GM12878 (cell line): Measurements from ENCODE around the gene ATXN7L1. TPM values are rescaled to one million over a fixed set of nuclear protein-coding genes. Genes with fewer than 3 reads are reported as not detected.

Source experiments
- ATAC-seq: fragments of 200-7000 bp; cut with Tn5 transposase; 3 replicates; pipeline ENCODE4 v1.9.1; 2020; ENCODE audit warnings: mild to moderate bottlenecking, moderate library complexity
- BruUV-seq: library from RNA; stranded (reverse); fragments of 400-500 nt; replicated peaks from 2 replicates; lab custom pipeline; 2021; lab: Mats Ljungman, UMichigan
- CTCF ChIA-PET: fragments of 300-600 bp; sonication (Branson Sonifier 250); formaldehyde crosslinking; extraction: SDS; loops from one replicate; lab custom pipeline; 2021; ENCODE audit warnings: inconsistent platforms; lab: Yijun Ruan, JAX
- POLR2A ChIA-PET: fragments of 350-600 bp; formaldehyde crosslinking; extraction: SDS; loops from one replicate; lab custom pipeline; 2021; ENCODE audit warnings: inconsistent platforms; lab: Charles Lee
- RAD21 ChIA-PET: fragments of 300-600 bp; sonication (Branson Sonifier 250); formaldehyde crosslinking; loops from one replicate; lab custom pipeline; 2023; ENCODE audit warnings: antibody characterized with exemption; ENCODE audit not compliant: unreplicated experiment; lab: Charles Lee
- SMC1A ChIA-PET: fragments of 300-600 bp; sonication (Branson Sonifier 250); formaldehyde crosslinking; loops from one replicate; lab custom pipeline; 2023; ENCODE audit not compliant: unreplicated experiment, uncharacterized antibody; lab: Charles Lee
- DNase-seq: peaks from one replicate; pipeline ENCODE4 v3.0.0-alpha.2; 2011; ENCODE audit warnings: low read depth, low spot score
- FAIRE-seq: peaks from 3 replicates; lab custom pipeline; 2011; peaks lifted over from hg19 to GRCh38; lab: Jason Lieb, UNC
- H2AFZ ChIP-seq: 2 replicates; pipeline ENCODE4 v1.6.0; 2011; ENCODE audit warnings: low read depth, low read length, control low read depth; ENCODE audit not compliant: control insufficient read depth
- H3K27ac ChIP-seq: 2 replicates; pipeline ENCODE4 v1.5.1; 2011; ENCODE audit warnings: control low read depth; ENCODE audit not compliant: control insufficient read depth, insufficient read depth
- H3K27me3 ChIP-seq, 2 experiments: replicated peaks in 1 of 2; 2 replicates each; pipeline versions ENCODE4 v1.6.0 to v1.6.1; 2011; ENCODE audit warnings: low read length in 1 of 2; ENCODE audit not compliant: control insufficient read depth in 2 of 2, insufficient read depth in 2 of 2
- H3K36me3 ChIP-seq, 2 experiments: 2 replicates each; pipeline ENCODE4 v1.5.1; 2011; ENCODE audit warnings: low read length in 1 of 2; ENCODE audit not compliant: control insufficient read depth in 2 of 2, insufficient read depth in 2 of 2
- H3K4me1 ChIP-seq: 2 replicates; pipeline ENCODE4 v1.6.1; 2011; ENCODE audit warnings: mild to moderate bottlenecking, low read length, moderate library complexity, mixed read lengths; ENCODE audit not compliant: control insufficient read depth, insufficient read depth
- H3K4me2 ChIP-seq: 2 replicates; pipeline ENCODE4 v1.6.0; 2011; ENCODE audit warnings: control low read depth; ENCODE audit not compliant: control insufficient read depth, insufficient read depth
- H3K4me3 ChIP-seq: fragments of 200-600 bp; sonication (generic); 2 replicates; pipeline ENCODE4 v1.5.1; 2016
- H3K79me2 ChIP-seq: 2 replicates; pipeline ENCODE4 v1.6.0; 2011; ENCODE audit warnings: low read length; ENCODE audit not compliant: control insufficient read depth, insufficient read depth
- H3K9ac ChIP-seq: 2 replicates; pipeline ENCODE4 v1.8.0; 2011; ENCODE audit warnings: low read length, control low read depth, mixed read lengths; ENCODE audit not compliant: control insufficient read depth, insufficient read depth
- H3K9me3 ChIP-seq: replicated peaks from 3 replicates; pipeline ENCODE4 v1.5.1; 2011; ENCODE audit warnings: mild to moderate bottlenecking, low read length; ENCODE audit not compliant: control insufficient read depth, insufficient read depth
- H4K20me1 ChIP-seq: 2 replicates; pipeline ENCODE4 v1.6.0; 2011; ENCODE audit not compliant: control insufficient read depth, insufficient read depth
- ASH2L ChIP-seq: fragments of 300-600, 200-600 bp; sonication (generic); IDR thresholded peaks from 2 replicates; pipeline ENCODE4 v1.6.1; 2017; ENCODE audit warnings: low read depth, mild to moderate bottlenecking, borderline replicate concordance
- DPF2 ChIP-seq: fragments of 450-650 bp; IDR thresholded peaks from 2 replicates; pipeline ENCODE4 v1.6.1; 2017; ENCODE audit warnings: mild to moderate bottlenecking
- EED ChIP-seq: sonication (generic); IDR thresholded peaks from 2 replicates; pipeline ENCODE4 v1.6.1; 2016; ENCODE audit warnings: antibody characterized with exemption, low read depth
- ELK1 ChIP-seq: IDR thresholded peaks from 2 replicates; pipeline ENCODE4 v1.6.1; 2012; ENCODE audit warnings: low read depth, low read length, improper control_type of control experiment
- FOXK2 ChIP-seq: fragments of 450-650 bp; IDR thresholded peaks from 2 replicates; pipeline ENCODE4 v1.6.1; 2017; ENCODE audit warnings: mild to moderate bottlenecking, moderate library complexity
- IKZF2 ChIP-seq, 2 experiments: fragments of 450-650 bp; IDR thresholded peaks; 2 replicates each; pipeline ENCODE4 v1.6.1; 2017; ENCODE audit warnings: mild to moderate bottlenecking in 2 of 2, moderate library complexity in 2 of 2
- KDM1A ChIP-seq: fragments of 200-600 bp; sonication (generic); IDR thresholded peaks from 2 replicates; pipeline ENCODE4 v1.6.1; 2016; ENCODE audit warnings: borderline replicate concordance
- NFYB ChIP-seq: IDR thresholded peaks from 2 replicates; pipeline ENCODE4 v1.6.1; 2011; ENCODE audit warnings: low read depth, mild to moderate bottlenecking, low read length, improper control_type of control experiment, moderate library complexity; ENCODE audit not compliant: insufficient read depth
- PML ChIP-seq: IDR thresholded peaks from 2 replicates; pipeline ENCODE4 v1.6.1; 2012; ENCODE audit warnings: low read length, inconsistent platforms
- RELA ChIP-seq: fragments of 450-650 bp; IDR thresholded peaks from 2 replicates; pipeline ENCODE4 v1.8.0; 2014; ENCODE audit warnings: borderline replicate concordance; ENCODE audit not compliant: partially characterized antibody
- STAT1 ChIP-seq: fragments of 450-650 bp; conservative IDR thresholded peaks from 2 replicates; pipeline ENCODE4 v1.6.1; 2014; ENCODE audit warnings: antibody characterized with exemption, mild to moderate bottlenecking
- ZBTB4 ChIP-seq: fragments of 450-650 bp; formaldehyde crosslinking; IDR thresholded peaks from 2 replicates; pipeline ENCODE4 v1.4.0; 2022; ENCODE audit warnings: mild to moderate bottlenecking, moderate library complexity
- WGBS: methylation state at CpG from one replicate; pipeline ENCODE4 v1.1.6; 2016; ENCODE audit warnings: low lambda C conversion rate; ENCODE audit not compliant: insufficient replicate concordance, insufficient coverage; ENCODE audit errors: missing lambda C conversion rate; 5-methylcytosine and 5-hydroxymethylcytosine counted together
- in situ Hi-C: fragments of 300-500 bp; cut with MboI; formaldehyde crosslinking; loops from 9 replicates; pipeline ENCODE4 v1.14.3; 2018; ENCODE audit warnings: mixed read lengths
- intact Hi-C: fragments of 100-400 bp; cut with micrococcal nuclease; formaldehyde crosslinking; loops from one replicate; pipeline ENCODE4 v1.14.2; 2022; ENCODE audit not compliant: unreplicated experiment
- polyA plus RNA-seq, 11 experiments: library from polyadenylated mRNA; depleted of rRNA in 4 of 11; unstranded in 6 of 11; stranded (reverse) in 5 of 11; fragments of >200 nt; fragmentation: Nextera tagmentation in 4 of 11; fragmentation: Illumina TruSeq in 1 of 11; extraction: Ambion mirVana in 4 of 11; extraction: Trizol in 1 of 11; gene quantifications; 1 replicate in 1 of 11; 2 replicates in 10 of 11; pipeline versions ENCODE4 v1.2.1 to v1.2.3, GENCODE V29; 2011 to 2016; ENCODE audit warnings: inconsistent platforms in 2 of 11, missing spikeins in 2 of 11, low read depth in 1 of 11
- total RNA-seq, 4 experiments: library from RNA; depleted of rRNA in 3 of 4; stranded (reverse); fragments of >200 nt in 3 of 4; fragmentation: Illumina TruSeq in 1 of 4; extraction: Trizol in 1 of 4; gene quantifications; 2 replicates each; pipeline versions ENCODE4 v1.2.1 to v1.2.3, GENCODE V29; 2013 to 2021
- TF ChIP-seq, protein P1 (sequence below): IDR thresholded peaks from 2 replicates; pipeline ENCODE4 v1.6.1; 2012; ENCODE audit warnings: mild to moderate bottlenecking, low read depth, low read length

ATXN7L1 gene
- total and polyA plus RNA-seq, 10 of the 15 experiments (the other 5 are each of a cell fraction or from before 2014, with no cell fraction given): 0.40 to 2.9 (median 1.2) TPM

GRCh38 chr7:105822806-105823205 is 53.6 kb downstream of the ATXN7L1 start:
- in situ Hi-C loops (no loop called here), intact Hi-C loops (no loop called here)
- DNase-seq (no peak), ATAC-seq (no peak), FAIRE-seq (no peak)
- TF ChIP-seq FOXK2: no peak
- TF ChIP-seq RELA: no peak
- no peak for TF ChIP-seq IKZF2 (IDR thresholded peaks at IDR 0.05)
- no peak for TF ChIP-seq DPF2
- TF ChIP-seq NFYB: no peak
- no peak for TF ChIP-seq STAT1
- no peak for TF ChIP-seq ZBTB4 (CRISPR knock-in tag)
- no peak for TF ChIP-seq KDM1A
- TF ChIP-seq ASH2L: no peak
- no peak for TF ChIP-seq ELK1
- TF ChIP-seq, protein P1, sequence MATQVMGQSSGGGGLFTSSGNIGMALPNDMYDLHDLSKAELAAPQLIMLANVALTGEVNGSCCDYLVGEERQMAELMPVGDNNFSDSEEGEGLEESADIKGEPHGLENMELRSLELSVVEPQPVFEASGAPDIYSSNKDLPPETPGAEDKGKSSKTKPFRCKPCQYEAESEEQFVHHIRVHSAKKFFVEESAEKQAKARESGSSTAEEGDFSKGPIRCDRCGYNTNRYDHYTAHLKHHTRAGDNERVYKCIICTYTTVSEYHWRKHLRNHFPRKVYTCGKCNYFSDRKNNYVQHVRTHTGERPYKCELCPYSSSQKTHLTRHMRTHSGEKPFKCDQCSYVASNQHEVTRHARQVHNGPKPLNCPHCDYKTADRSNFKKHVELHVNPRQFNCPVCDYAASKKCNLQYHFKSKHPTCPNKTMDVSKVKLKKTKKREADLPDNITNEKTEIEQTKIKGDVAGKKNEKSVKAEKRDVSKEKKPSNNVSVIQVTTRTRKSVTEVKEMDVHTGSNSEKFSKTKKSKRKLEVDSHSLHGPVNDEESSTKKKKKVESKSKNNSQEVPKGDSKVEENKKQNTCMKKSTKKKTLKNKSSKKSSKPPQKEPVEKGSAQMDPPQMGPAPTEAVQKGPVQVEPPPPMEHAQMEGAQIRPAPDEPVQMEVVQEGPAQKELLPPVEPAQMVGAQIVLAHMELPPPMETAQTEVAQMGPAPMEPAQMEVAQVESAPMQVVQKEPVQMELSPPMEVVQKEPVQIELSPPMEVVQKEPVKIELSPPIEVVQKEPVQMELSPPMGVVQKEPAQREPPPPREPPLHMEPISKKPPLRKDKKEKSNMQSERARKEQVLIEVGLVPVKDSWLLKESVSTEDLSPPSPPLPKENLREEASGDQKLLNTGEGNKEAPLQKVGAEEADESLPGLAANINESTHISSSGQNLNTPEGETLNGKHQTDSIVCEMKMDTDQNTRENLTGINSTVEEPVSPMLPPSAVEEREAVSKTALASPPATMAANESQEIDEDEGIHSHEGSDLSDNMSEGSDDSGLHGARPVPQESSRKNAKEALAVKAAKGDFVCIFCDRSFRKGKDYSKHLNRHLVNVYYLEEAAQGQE: no peak
- TF ChIP-seq EED: no peak
- TF ChIP-seq PML: no peak
- no peaks in the 10 kb centered on the region; the same call in 2 of the 3 replicates for H3K9me3 ChIP-seq
- no peak overlapping the region for H3K9ac ChIP-seq
- no peaks in the 10 kb centered on the region; the same call in 1 of the 2 replicates for H4K20me1 ChIP-seq
- H3K4me3 ChIP-seq: no peak overlapping the region
- no peaks in the 10 kb centered on the region for H3K79me2 ChIP-seq
- H3K4me1 ChIP-seq: no peaks in the 10 kb centered on the region
- ChIA-PET RAD21 (interaction anchor here (1.0 kb wide), 1 partner anchor 208 kb away, joined by 3 read pairs; no protein-coding TSS in a partner anchor), POLR2A (no interaction called here), SMC1A (interaction anchor here (0.8 to 1.7 kb wide), 8 partner anchors 9 to 134 kb away, joined by 3 to 5 read pairs (median 4); no protein-coding TSS in a partner anchor), CTCF (interaction anchor here (0.6 to 1.6 kb wide), 5 partner anchors 11 to 331 kb away, joined by 3 to 5 read pairs (median 3); no protein-coding TSS in a partner anchor)
- no peaks in the 10 kb centered on the region for H3K36me3 ChIP-seq
- no peak overlapping the region for H2AFZ ChIP-seq
- H3K27me3 ChIP-seq: peaks cover 2 to 17% of the 10 kb centered on the region in 2 experiments; a peak in 3 of 4 replicates
- no TSS peak for BruUV-seq
- 95% methylated on average over 1 of the region's 1 CpG for WGBS
- no peak overlapping the region for H3K27ac ChIP-seq
- no peak overlapping the region for H3K4me2 ChIP-seq
